Adrenal gland (tissue), 12 donors: ENCODE results near the gene PPCS. TPM values are rescaled to one million over a fixed set of nuclear protein-coding genes. Genes with fewer than 3 reads are reported as not detected.

Experiments
- polyA plus RNA-seq, 3 donors: library from polyadenylated mRNA; stranded (reverse); fragments of 200-250 nt in 2 of 3; fragments of 350-450 nt in 1 of 3; fragmentation: Illumina TruSeq in 1 of 3; extraction: RNeasy Lipid Tissue Mini Kit (QIAGEN cat#74804) in 1 of 3; gene quantifications; one replicate each; pipeline ENCODE4 v1.2.3, GENCODE V29; 2013 to 2014
- small RNA-seq, 2 donors: library from RNA; depleted of rRNA; stranded (forward); fragments of <200 nt; gene quantifications; one replicate each; pipeline ENCODE3, GENCODE V24; 2016
- total RNA-seq, 9 donors: library from RNA; depleted of rRNA in 4 of 9; stranded (reverse); fragments of >200 nt in 4 of 9; fragments of 120-200 nt in 1 of 9; fragmentation: NEBNext Ultra II Directional in 1 of 9; extraction: Animal tissue kit (Norgen Biotek cat#: 25700) in 1 of 9; gene quantifications; one replicate each; pipeline versions ENCODE4 v1.1.0 to v1.2.4, GENCODE V29; 2013 to 2023
- donor health status: healthy with polysubstance abuse.
- donor health status: Bipolar disorder and iron deficiency.
- donor health status: DM: yes; HTN: yes; CAD: no.
- donor health status: DM: no; HTN: no; CAD: no.
- donor health status: DM: no; HTN: no; CAD: no.
- donor health status: DM: yes; HTN: yes; CAD: no.

The PPCS gene
- total and polyA plus RNA-seq, 12 donors: 48.7 to 191 (median 89.8) TPM

Small RNA genes lying within 50 kb of the gene (small RNA-seq; reads per million reads assigned to genes)
- 0 reads per million in 2 donors for gene TMSB4XP1

Other genes starting within 250 kb of the PPCS start
- 10 to 100 TPM; 19.7 to 58.5 (median 33.5) TPM for gene FOXJ3, start 121.3 kb upstream of the PPCS start, total RNA-seq
- 10 to 100 TPM in 2 of 3 donors, 1 to 10 TPM in 1; 8.4 to 36.1 (median 10.2) TPM for gene FOXJ3, start 121.3 kb upstream of the PPCS start, polyA plus RNA-seq
- gene RIMKLA, start 75.8 kb upstream of the PPCS start, total RNA-seq: 1 to 10 TPM in 2 of 9 donors, under 1 TPM in 7; 0.09 to 4.0 (median 0.43) TPM
- under 1 TPM; 0.07 to 0.35 (median 0.16) TPM for gene RIMKLA, start 75.8 kb upstream of the PPCS start, polyA plus RNA-seq
- gene ZMYND12, start 521 bp upstream of the PPCS start, total RNA-seq: 10 to 100 TPM in 1 of 9 donors, 1 to 10 TPM in 8; 1.2 to 12.2 (median 4.5) TPM
- gene ZMYND12, start 521 bp upstream of the PPCS start, polyA plus RNA-seq: 1 to 10 TPM; 2.7 to 6.1 (median 2.7) TPM
- gene CCDC30, start 6.7 kb downstream of the PPCS start, total RNA-seq: 1 to 10 TPM; 1.8 to 8.3 (median 5.4) TPM
- gene CCDC30, start 6.7 kb downstream of the PPCS start, polyA plus RNA-seq: 1 to 10 TPM; 2.9 to 3.5 (median 3.4) TPM
- gene PPIH, start 201.9 kb downstream of the PPCS start, total RNA-seq: 10 to 100 TPM; 17.5 to 56.5 (median 28.1) TPM
- 10 to 100 TPM; 19.6 to 41.7 (median 39.3) TPM for gene PPIH, start 201.9 kb downstream of the PPCS start, polyA plus RNA-seq
- 100 to 1,000 TPM; 281 to 513 (median 356) TPM for gene YBX1, start 225.9 kb downstream of the PPCS start, total RNA-seq
- 100 to 1,000 TPM; 285 to 995 (median 300) TPM for gene YBX1, start 225.9 kb downstream of the PPCS start, polyA plus RNA-seq